Adrenal gland (tissue), 5 donors: Measurements from ENCODE around the gene HNRNPL.

Source experiments
- POLR2A ChIP-seq, 2 donors: fragments of 450-650 bp; IDR thresholded peaks; one replicate each; pipeline ENCODE4 v1.6.1; 2017; ENCODE audit warnings: antibody characterized with exemption in 2 of 2, mild to moderate bottlenecking in 2 of 2, moderate library complexity in 1 of 2
- TF ChIP-seq, protein P1 (sequence below), 6 experiments: fragments of 450-650 bp in 4 of 6; fragments of 200-600 bp in 2 of 6; sonication (generic) in 1 of 6; IDR thresholded peaks; 1 replicate in 5 of 6; 2 replicates in 1 of 6; pipeline versions ENCODE4 v1.5.1 to v1.8.0; 2016 to 2021; ENCODE audit warnings: antibody characterized with exemption in 6 of 6, mild to moderate bottlenecking in 2 of 6, moderate library complexity in 1 of 6
- donor health status: DM: no; HTN: no; CAD: no.

DNA sequence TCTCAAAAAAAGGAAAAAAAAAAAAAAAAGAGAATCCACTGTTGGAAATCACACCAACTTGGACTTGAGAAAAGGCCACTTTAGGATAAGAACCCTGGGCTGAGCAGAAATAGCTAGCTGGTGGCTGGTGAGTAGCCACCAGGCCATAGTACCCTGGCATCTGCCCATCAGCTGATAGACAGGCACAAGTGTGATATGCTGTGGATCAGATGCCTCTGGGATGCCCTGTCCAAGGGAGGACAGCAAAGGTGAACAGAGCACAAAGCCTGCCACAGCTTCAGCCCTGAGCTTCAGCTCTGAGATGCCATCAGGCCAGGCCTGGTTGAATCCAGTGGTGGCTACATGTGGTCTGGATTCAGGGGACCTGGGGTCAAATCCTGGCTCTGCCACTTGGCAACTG, 40.9 kb upstream of the HNRNPL start:
- TF ChIP-seq, protein P1, sequence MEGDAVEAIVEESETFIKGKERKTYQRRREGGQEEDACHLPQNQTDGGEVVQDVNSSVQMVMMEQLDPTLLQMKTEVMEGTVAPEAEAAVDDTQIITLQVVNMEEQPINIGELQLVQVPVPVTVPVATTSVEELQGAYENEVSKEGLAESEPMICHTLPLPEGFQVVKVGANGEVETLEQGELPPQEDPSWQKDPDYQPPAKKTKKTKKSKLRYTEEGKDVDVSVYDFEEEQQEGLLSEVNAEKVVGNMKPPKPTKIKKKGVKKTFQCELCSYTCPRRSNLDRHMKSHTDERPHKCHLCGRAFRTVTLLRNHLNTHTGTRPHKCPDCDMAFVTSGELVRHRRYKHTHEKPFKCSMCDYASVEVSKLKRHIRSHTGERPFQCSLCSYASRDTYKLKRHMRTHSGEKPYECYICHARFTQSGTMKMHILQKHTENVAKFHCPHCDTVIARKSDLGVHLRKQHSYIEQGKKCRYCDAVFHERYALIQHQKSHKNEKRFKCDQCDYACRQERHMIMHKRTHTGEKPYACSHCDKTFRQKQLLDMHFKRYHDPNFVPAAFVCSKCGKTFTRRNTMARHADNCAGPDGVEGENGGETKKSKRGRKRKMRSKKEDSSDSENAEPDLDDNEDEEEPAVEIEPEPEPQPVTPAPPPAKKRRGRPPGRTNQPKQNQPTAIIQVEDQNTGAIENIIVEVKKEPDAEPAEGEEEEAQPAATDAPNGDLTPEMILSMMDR (IDR thresholded peaks at IDR 0.05): no peak
- no peak for TF ChIP-seq POLR2A (IDR thresholded peaks at IDR 0.05)
